GM18867 (cell line): ENCODE results near the gene SPOCD1.

ENCODE experiments used
- ATAC-seq: cut with Tn5 transposase; IDR thresholded peaks from one replicate; pipeline ENCODE4 v1.9.1; 2021; ENCODE audit warnings: mild to moderate bottlenecking, moderate library complexity; ENCODE audit not compliant: unreplicated experiment

SPOCD1 gene

GRCh38 chr1:31774495-31774894 is 41.3 kb downstream of the SPOCD1 start:
- ATAC-seq: no peak

DNA sequence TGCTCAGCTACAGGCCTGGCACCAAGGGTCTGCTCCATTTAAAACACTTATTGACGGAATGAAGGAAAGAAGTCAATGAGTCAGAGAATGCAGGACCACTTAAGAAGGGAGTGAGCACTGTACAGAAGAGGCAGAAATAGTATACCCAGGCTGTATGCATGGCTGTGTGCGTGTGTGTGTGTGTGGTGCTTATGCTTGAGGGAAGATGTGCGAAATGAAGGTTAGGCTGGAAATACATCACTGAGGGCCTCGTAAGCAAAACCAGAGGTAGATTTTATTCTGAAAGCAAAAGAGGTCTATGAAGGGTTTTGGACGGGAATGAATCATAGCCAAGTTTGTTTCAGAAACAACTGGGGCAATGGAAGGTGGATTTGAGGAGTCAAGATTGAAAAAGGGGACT is 42.0 kb downstream of the SPOCD1 start:
- no peak for ATAC-seq

GRCh38 chr1:31772669-31773248 is 43.1 kb downstream of the SPOCD1 start:
- no peak for ATAC-seq

- ATAC-seq: no peak
Measured at GRCh38 chr1:31771891-31772668, 43.7 kb downstream of the SPOCD1 start.

- no peak for ATAC-seq
Measured at GRCh38 chr1:31769720-31770390, 46.0 kb downstream of the SPOCD1 start.

GRCh38 chr1:31768939-31769704 is 46.7 kb downstream of the SPOCD1 start:
- ATAC-seq: no peak

DNA sequence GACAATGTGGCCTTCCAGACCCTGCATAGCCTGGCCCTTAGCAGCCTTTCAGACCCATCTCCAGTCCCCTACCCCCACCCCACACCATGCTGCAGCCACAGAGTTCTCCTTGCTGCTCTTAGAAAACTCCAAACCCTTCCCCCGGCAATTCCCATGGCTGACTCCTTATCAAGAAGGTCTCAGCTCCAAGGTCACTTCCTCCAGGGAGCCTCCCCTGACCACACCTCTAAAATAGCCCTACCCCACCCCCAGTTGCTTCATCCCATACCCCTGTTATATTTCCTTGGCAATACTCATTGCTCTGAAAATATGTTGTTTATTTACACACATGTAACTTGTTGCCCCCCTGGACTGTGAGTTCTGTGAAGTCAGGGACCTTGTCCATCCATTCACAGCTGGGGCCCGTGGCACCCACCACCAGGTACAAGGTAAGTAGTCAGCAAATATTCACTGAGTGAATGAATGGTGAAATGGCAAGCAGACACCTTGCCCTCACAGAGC is 47.4 kb downstream of the SPOCD1 start:
- ATAC-seq: no peak

DNA sequence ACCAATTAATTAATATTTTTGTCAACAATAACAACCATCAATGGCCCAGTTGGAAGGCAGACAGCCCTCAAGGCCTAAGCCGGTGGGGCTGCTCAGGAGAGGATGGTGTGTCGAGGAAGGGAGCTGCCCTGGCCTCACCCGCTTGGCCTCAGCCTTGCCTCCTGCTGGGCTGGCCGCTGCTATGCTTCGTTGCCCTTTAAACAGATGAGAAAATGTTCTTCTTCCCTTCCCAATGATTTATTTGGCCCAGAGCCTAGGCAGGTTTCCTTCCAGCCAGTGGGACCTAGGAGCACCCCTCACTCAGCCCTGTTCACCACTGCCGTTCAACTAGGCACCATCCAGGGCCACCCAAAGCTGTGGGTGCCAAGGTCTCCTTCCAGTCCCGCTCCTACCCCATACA is 48.6 kb downstream of the SPOCD1 start:
- ATAC-seq: no peak

DNA sequence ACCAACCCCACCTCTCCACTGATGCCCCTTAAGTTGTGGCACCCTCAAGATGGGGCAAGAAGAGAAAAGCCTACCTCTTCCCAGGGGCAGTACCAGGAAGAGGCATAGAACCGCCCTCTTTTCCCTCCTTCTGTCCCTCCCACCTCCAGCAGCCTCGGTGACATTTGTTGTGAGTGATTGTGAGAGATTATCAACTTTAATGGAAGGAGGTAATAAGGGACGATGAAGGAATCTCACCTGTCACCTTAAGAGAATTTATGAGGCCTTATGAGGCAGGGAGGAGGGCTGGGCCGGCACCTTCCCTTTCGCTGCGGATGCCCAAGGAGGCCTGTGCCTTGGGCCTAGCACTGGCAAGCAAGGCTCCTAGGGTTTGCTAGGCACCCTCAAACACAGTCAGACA is 50.3 kb downstream of the SPOCD1 start:
- ATAC-seq: no peak

- no peak for ATAC-seq
Measured at GRCh38 chr1:31765041-31765467, 50.8 kb downstream of the SPOCD1 start.

DNA sequence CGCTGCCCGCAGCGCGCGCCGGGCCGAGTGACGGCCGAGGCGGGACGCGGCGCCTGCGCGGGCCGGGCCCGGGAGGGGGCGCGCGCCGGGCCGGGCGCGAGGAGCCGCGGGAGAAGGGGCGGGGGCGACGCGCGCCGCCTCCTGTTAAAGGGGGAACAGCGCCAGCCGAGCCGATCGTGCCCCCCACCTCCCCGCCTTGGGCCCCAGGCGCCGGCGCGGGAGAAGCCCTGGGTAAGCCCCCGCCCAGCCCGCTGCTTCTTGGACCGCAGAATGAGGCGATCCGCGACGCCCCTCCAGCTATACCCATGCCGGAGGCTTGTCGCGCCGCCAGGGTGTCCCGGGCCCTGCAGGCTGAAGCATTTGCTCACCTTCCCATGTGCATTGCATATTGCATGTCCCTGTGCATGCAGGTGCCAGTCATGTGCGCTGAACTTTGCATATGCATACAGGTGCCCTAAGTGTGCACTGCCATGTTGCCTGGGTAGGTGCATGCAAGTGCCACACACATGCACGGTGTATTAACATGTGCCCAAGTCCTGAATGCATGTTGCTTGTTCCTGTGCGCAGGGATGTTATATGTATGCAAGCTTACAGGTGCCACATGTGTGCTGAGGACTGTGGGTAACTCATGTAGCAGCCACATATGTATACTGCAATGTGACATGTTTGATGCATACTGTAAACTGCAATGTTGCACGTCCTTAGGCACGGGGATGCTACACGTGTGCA is 51.3 kb downstream of the SPOCD1 start, which contains the start of gene ADGRB2:
ADGRB2 (minus strand) TSS at position 29 of the 729 bp plus-strand sequence. CDS start 7,119 bp downstream, outside the sequence.
- ATAC-seq: no peak

- no peak for ATAC-seq
Measured at GRCh38 chr1:31763671-31764311, 52.0 kb downstream of the SPOCD1 start.

- no peak for ATAC-seq
Measured at GRCh38 chr1:31762726-31763670, 52.8 kb downstream of the SPOCD1 start.

- ATAC-seq: no peak
Measured at GRCh38 chr1:31762323-31762722, 53.5 kb downstream of the SPOCD1 start.

DNA sequence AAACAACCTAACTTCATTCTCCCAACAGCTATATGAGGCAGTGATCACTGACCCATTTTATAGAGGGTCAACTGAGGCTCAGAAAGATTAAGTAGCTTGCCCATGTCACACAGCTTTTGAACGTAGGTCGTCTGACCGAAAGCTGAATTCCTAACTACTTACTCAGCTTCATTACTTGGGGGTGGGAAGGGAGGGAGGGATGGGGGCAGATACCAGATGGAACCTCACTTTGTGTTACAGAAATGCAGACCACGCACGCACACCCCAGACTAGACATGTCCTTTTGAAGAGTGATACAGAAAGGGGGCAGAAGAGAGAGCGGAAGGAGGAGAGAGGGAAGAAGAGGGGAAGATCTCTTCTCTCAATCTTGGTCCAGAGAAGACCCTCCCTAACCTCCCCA is 53.9 kb downstream of the SPOCD1 start:
- no peak for ATAC-seq

GRCh38 chr1:31760471-31761470 is 55.1 kb downstream of the SPOCD1 start:
- no peak for ATAC-seq

- ATAC-seq: no peak
Measured at GRCh38 chr1:31759298-31760023, 56.4 kb downstream of the SPOCD1 start.
